ENCODE measurements around the gene BMPER. TPM values are rescaled to one million over a fixed set of nuclear protein-coding genes. Genes with fewer than 3 reads are reported as not detected.

The BMPER gene
- total and polyA plus RNA-seq, 2 donors from 2014 or later, result 0.60 to 0.80 TPM

DNA sequence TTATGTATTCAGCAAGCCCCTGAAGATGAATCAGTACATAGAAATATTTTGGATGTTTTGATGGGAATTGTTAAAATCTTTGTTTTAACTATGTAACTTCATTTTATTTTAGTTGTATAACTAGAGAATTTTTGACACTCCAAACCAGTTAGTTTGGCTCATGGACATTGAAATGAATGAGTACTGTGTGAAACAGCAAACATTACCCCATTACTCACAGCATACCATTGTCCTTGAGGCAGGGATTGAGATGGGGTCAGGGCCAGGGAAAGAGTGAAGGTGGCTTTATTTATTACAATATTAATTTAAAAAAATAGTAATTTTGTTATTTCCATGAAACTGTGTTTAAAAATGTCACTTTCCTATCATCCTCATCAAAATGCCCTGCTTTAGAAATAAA is 4.8 kb upstream of the BMPER start:
- peaks cover 3% of the 10 kb centered on the region for H3K27me3 ChIP-seq (ENCODE audit: control insufficient read depth, insufficient read depth, low read length)
- TF ChIP-seq, protein P1, sequence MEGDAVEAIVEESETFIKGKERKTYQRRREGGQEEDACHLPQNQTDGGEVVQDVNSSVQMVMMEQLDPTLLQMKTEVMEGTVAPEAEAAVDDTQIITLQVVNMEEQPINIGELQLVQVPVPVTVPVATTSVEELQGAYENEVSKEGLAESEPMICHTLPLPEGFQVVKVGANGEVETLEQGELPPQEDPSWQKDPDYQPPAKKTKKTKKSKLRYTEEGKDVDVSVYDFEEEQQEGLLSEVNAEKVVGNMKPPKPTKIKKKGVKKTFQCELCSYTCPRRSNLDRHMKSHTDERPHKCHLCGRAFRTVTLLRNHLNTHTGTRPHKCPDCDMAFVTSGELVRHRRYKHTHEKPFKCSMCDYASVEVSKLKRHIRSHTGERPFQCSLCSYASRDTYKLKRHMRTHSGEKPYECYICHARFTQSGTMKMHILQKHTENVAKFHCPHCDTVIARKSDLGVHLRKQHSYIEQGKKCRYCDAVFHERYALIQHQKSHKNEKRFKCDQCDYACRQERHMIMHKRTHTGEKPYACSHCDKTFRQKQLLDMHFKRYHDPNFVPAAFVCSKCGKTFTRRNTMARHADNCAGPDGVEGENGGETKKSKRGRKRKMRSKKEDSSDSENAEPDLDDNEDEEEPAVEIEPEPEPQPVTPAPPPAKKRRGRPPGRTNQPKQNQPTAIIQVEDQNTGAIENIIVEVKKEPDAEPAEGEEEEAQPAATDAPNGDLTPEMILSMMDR (IDR thresholded peaks at IDR 0.05; ENCODE audit: borderline replicate concordance, extremely low read depth, insufficient read depth), result no peak
- H3K9me3 ChIP-seq (ENCODE audit: control insufficient read depth in 2 of 3, insufficient read depth in 1 of 3, low read length in 3 of 3), result no peaks in the 10 kb centered on the region
- H3K36me3 ChIP-seq (ENCODE audit: control insufficient read depth in 2 of 3, insufficient read depth in 3 of 3, low read length in 3 of 3), result no peaks in the 10 kb centered on the region
- no peak for DNase-seq
- peaks cover 0 to 3% (median 0%) of the 10 kb centered on the region in 3 donors for H3K4me1 ChIP-seq (ENCODE audit: control insufficient read depth in 2 of 3, insufficient read depth in 2 of 3, low read depth in 1 of 3, low read length in 3 of 3)
- no peak for FAIRE-seq
- H3K4me3 ChIP-seq (ENCODE audit: low read length in 3 of 3), result no peak overlapping the region
- H3K27ac ChIP-seq (ENCODE audit: low read depth in 2 of 2, low read length in 2 of 2), result no peak overlapping the region
- intact Hi-C loops (cut with DNase I), result no loop called here
- H3K9ac ChIP-seq (ENCODE audit: low read length in 3 of 3), result no peak overlapping the region

DNA sequence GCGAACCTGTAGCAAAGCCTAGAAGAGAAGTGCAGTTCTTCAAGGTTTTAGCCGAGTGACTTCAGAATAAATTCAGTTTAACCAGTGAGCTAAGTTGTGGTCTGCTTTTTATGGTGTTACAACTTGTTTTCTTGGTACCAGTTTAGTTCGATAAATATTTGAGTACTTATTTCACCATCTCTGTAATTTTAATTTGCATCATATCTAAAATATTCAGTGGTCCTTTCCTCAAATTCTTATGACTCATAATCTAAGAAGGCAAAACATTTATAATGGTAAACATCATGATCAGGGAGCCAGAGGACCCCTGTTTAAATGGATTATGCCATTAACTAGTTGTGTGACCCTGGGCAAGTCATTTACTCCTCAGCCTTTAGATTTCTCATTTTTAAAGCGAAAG is 4.1 kb upstream of the BMPER start:
- intact Hi-C loops (cut with DNase I), result no loop called here
- Histone ChIP-seq H3K9me3 (ENCODE audit: control insufficient read depth in 2 of 3, insufficient read depth in 1 of 3, low read length in 3 of 3) (no peaks in the 10 kb centered on the region), H3K36me3 (ENCODE audit: control insufficient read depth in 2 of 3, insufficient read depth in 3 of 3, low read length in 3 of 3) (no peaks in the 10 kb centered on the region), H3K4me1 (ENCODE audit: control insufficient read depth in 2 of 3, insufficient read depth in 2 of 3, low read depth in 1 of 3, low read length in 3 of 3) (peaks cover 0 to 3% (median 0%) of the 10 kb centered on the region in 3 donors), H3K4me3 (ENCODE audit: low read length in 3 of 3) (no peak overlapping the region), H3K27ac (ENCODE audit: low read depth in 2 of 2, low read length in 2 of 2) (no peak overlapping the region), H3K27me3 (ENCODE audit: control insufficient read depth, insufficient read depth, low read length) (peaks cover 5% of the 10 kb centered on the region), H3K9ac (ENCODE audit: low read length in 3 of 3) (no peak overlapping the region)
- FAIRE-seq, result no peak
- DNase-seq, result no peak
- TF ChIP-seq, protein P1 (IDR thresholded peaks at IDR 0.05; ENCODE audit: borderline replicate concordance, extremely low read depth, insufficient read depth), result no peak

DNA sequence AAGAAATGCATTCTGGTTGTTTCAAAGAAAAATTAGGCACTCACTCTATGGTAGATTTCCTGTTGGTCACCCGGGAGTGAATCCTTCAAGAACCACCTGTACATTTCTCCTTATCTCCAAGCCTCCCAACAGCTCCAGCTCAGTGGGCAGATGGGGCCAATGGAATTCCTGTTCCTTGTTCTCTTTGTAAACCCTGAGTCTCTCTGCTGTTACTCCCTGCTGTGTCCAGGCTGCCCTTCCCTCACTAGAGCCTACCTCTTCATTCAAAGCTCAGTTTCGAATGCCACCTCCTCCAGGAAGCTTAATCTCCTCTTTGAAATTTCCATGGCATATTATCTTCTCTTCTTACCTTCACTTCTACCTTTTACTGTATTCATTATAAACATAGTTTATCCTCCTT is 3.5 kb upstream of the BMPER start:
- H3K9me3 ChIP-seq (ENCODE audit: control insufficient read depth in 2 of 3, insufficient read depth in 1 of 3, low read length in 3 of 3), result no peaks in the 10 kb centered on the region
- H3K27me3 ChIP-seq (ENCODE audit: control insufficient read depth, insufficient read depth, low read length), result peaks cover 5% of the 10 kb centered on the region
- H3K4me1 ChIP-seq (ENCODE audit: control insufficient read depth in 2 of 3, insufficient read depth in 2 of 3, low read depth in 1 of 3, low read length in 3 of 3), result peaks cover 0 to 3% (median 0%) of the 10 kb centered on the region in 3 donors
- no peak overlapping the region for H3K4me3 ChIP-seq (ENCODE audit: low read length in 3 of 3)
- TF ChIP-seq, protein P1 (IDR thresholded peaks at IDR 0.05; ENCODE audit: borderline replicate concordance, extremely low read depth, insufficient read depth), result no peak
- H3K27ac ChIP-seq (ENCODE audit: low read depth in 2 of 2, low read length in 2 of 2), result no peak overlapping the region
- intact Hi-C loops (cut with DNase I), result no loop called here
- FAIRE-seq (no peak), DNase-seq (no peak)
- H3K36me3 ChIP-seq (ENCODE audit: control insufficient read depth in 2 of 3, insufficient read depth in 3 of 3, low read length in 3 of 3), result no peaks in the 10 kb centered on the region
- H3K9ac ChIP-seq (ENCODE audit: low read length in 3 of 3), result no peak overlapping the region

DNA sequence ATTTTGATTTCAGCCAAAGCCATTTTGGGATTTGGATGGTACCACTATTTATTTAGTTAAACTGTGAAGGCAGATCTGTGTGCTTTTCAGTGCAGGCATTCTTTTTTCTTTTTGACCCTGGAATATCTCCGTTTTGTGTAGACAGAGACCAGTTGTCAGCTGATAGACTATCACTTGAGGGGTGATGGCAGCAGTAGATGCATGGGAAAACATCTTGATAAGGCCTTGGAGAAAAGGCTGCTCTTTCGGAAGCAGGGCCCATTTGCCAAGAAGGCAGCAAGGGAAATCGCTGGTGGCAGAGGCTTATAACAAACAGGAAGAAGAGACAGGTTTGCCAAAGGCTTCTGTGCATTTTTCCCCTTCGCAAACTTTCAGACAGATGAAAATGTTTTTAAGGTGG is 2.6 kb upstream of the BMPER start:
- DNase-seq (no peak), FAIRE-seq (no peak)
- H3K27me3 ChIP-seq (ENCODE audit: control insufficient read depth, insufficient read depth, low read length), result peaks cover 12% of the 10 kb centered on the region
- no peak overlapping the region for H3K27ac ChIP-seq (ENCODE audit: low read depth in 2 of 2, low read length in 2 of 2)
- no peaks in the 10 kb centered on the region for H3K36me3 ChIP-seq (ENCODE audit: control insufficient read depth in 2 of 3, insufficient read depth in 3 of 3, low read length in 3 of 3)
- TF ChIP-seq, protein P1 (IDR thresholded peaks at IDR 0.05; ENCODE audit: borderline replicate concordance, extremely low read depth, insufficient read depth), result no peak
- intact Hi-C loops (cut with DNase I), result no loop called here
- H3K4me3 ChIP-seq (ENCODE audit: low read length in 3 of 3), result no peak overlapping the region
- no peaks in the 10 kb centered on the region for H3K9me3 ChIP-seq (ENCODE audit: control insufficient read depth in 2 of 3, insufficient read depth in 1 of 3, low read length in 3 of 3)
- H3K4me1 ChIP-seq (ENCODE audit: control insufficient read depth in 2 of 3, insufficient read depth in 2 of 3, low read depth in 1 of 3, low read length in 3 of 3), result peaks cover 0 to 3% (median 0%) of the 10 kb centered on the region in 3 donors
- no peak overlapping the region for H3K9ac ChIP-seq (ENCODE audit: low read length in 3 of 3)
